Gastrocnemius medialis (tissue), 4 donors: ENCODE data around the gene NDUFAF8. TPM values are rescaled to one million over a fixed set of nuclear protein-coding genes. Genes with fewer than 3 reads are reported as not detected.
A peak's percentile ranks its signal among the peaks of the same experiment; 100 is the strongest.
"Not testable (repeated sequence)": the region's sequence is repeated elsewhere in the genome, so short reads cannot be mapped to it uniquely, and the experiment has no call there.

Experiments used
- ATAC-seq, 2 donors: fragments of 150-250 bp; one replicate each; pipeline ENCODE4 v1.9.1; 2016
- DNase-seq, 2 donors: peaks; one replicate each; pipeline ENCODE4 v3.0.0-alpha.2; 2019
- H3K27ac ChIP-seq, 4 donors: fragments of 200-600 bp; sonication (generic); 1 replicate in 1 of 4; 2 replicates in 3 of 4; pipeline ENCODE4 v1.5.1; 2016 to 2018; ENCODE audit warnings: mild to moderate bottlenecking in 2 of 4, moderate library complexity in 1 of 4
- H3K27me3 ChIP-seq, 3 donors: fragments of 200-600 bp; sonication (generic) in 2 of 3; 1 replicate in 1 of 3; 2 replicates in 2 of 3; pipeline versions ENCODE4 v1.5.1 to v1.6.0; 2016 to 2019; ENCODE audit warnings: mild to moderate bottlenecking in 1 of 3, moderate library complexity in 1 of 3
- H3K36me3 ChIP-seq, 2 donors: fragments of 200-600 bp; sonication (generic) in 1 of 2; one replicate each; pipeline ENCODE4 v1.5.1; 2017 to 2018
- H3K4me1 ChIP-seq, 2 donors: fragments of 200-600 bp; sonication (generic) in 1 of 2; one replicate each; pipeline ENCODE4 v1.5.1; 2016 to 2017; ENCODE audit warnings: mild to moderate bottlenecking in 2 of 2
- H3K4me3 ChIP-seq, 4 donors: fragments of 200-600 bp; sonication (generic) in 3 of 4; 1 replicate in 1 of 4; 2 replicates in 3 of 4; pipeline ENCODE4 v1.5.1; 2016 to 2019; ENCODE audit warnings: mild to moderate bottlenecking in 2 of 4
- H3K9me3 ChIP-seq, 3 donors: fragments of 200-600 bp; sonication (generic) in 2 of 3; 1 replicate in 1 of 3; 2 replicates in 2 of 3; pipeline ENCODE4 v1.5.1; 2016 to 2019
- CTCF ChIP-seq, 5 experiments: fragments of 450-650 bp in 3 of 5; fragments of 200-600 bp in 2 of 5; sonication (generic) in 2 of 5; IDR thresholded peaks in 4 of 5; conservative IDR thresholded peaks in 1 of 5; 1 replicate in 4 of 5; 2 replicates in 1 of 5; pipeline ENCODE4 v1.5.1; 2016 to 2019; ENCODE audit warnings: antibody characterized with exemption in 5 of 5, mild to moderate bottlenecking in 3 of 5, moderate library complexity in 3 of 5
- POLR2A ChIP-seq, 2 donors: fragments of 450-650 bp; IDR thresholded peaks; one replicate each; pipeline ENCODE4 v1.6.1; 2017; ENCODE audit warnings: antibody characterized with exemption in 2 of 2, mild to moderate bottlenecking in 2 of 2, moderate library complexity in 2 of 2
- in situ Hi-C, 4 donors: fragments of 200-750 bp; cut with MboI; loops; one replicate each; pipeline versions ENCODE4 v1.15.0 to v1.8.0; 2017; ENCODE audit warnings: low sequenced_read_pairs in 4 of 4
- intact Hi-C: fragments of 100-400 bp; cut with DNase I; formaldehyde crosslinking; loops from one replicate; pipeline ENCODE4 v1.15.1; 2023; ENCODE audit warnings: low total_unique reads
- total RNA-seq, 4 donors: library from RNA; depleted of rRNA; stranded (reverse); fragments of >200 nt; gene quantifications; one replicate each; pipeline versions ENCODE4 v1.1.0 to v1.2.3, GENCODE V29; 2016

The NDUFAF8 gene
- total RNA-seq, 4 donors from 2014 or later, result 39.4 to 700 (median 74.5) TPM

GRCh38 chr17:81221842-81222619 lies 17.1 kb upstream of the NDUFAF8 start:
- TF ChIP-seq CTCF (IDR thresholded peaks at IDR 0.05 in 4 of 5, conservative IDR thresholded peaks at IDR 0.05 in 1 of 5), result no peak
- TF ChIP-seq POLR2A (IDR thresholded peaks at IDR 0.05), result no peak
- no peak for ATAC-seq
- no peak for DNase-seq
- intact Hi-C loops, result loop anchor here (10.0 kb wide), 1 partner anchor 187 kb away; the partner anchor contains the start of gene BAIAP2
- no peak overlapping the region for H3K27ac ChIP-seq
- in situ Hi-C loops, result no loop called here
- H3K27me3 ChIP-seq, result no peaks in the 10 kb centered on the region
- H3K4me1 ChIP-seq, result peaks cover 11 to 18% of the 10 kb centered on the region in 2 donors
- no peaks in the 10 kb centered on the region for H3K9me3 ChIP-seq
- H3K4me3 ChIP-seq, result peak overlapping the region; percentile 54 to 91 (median 74)
- H3K36me3 ChIP-seq, result peaks cover 0 to 5% of the 10 kb centered on the region in 2 donors

GRCh38 chr17:81222620-81222905 lies 16.6 kb upstream of the NDUFAF8 start:
- intact Hi-C loops (loop anchor here (10.0 kb wide), 1 partner anchor 188 kb away; the partner anchor contains the start of gene BAIAP2), in situ Hi-C loops (no loop called here)
- Histone ChIP-seq H3K36me3 (peaks cover 0 to 5% of the 10 kb centered on the region in 2 donors), H3K9me3 (no peaks in the 10 kb centered on the region), H3K4me3 (peak overlapping the region; percentile 54 to 91 (median 74)), H3K4me1 (peaks cover 11 to 18% of the 10 kb centered on the region in 2 donors), H3K27me3 (no peaks in the 10 kb centered on the region), H3K27ac (peak overlapping the region in 1 of 4 donors; percentile 33)
- TF ChIP-seq POLR2A (IDR thresholded peaks at IDR 0.05), result no peak
- no peak for TF ChIP-seq CTCF (IDR thresholded peaks at IDR 0.05 in 4 of 5, conservative IDR thresholded peaks at IDR 0.05 in 1 of 5)
- ATAC-seq, result peak; percentile 5 to 6
- DNase-seq, result no peak

- ATAC-seq (peak; percentile 99), DNase-seq (peak; percentile 98 to 99)
- peak within 1 kb of the TSS in 3 of 4 donors; percentile 29 to 47 (median 47) for H3K27ac ChIP-seq
- peaks cover 0 to 5% of the 10 kb centered on the region in 2 donors for H3K36me3 ChIP-seq
- in situ Hi-C loops (no loop called here), intact Hi-C loops (loop anchor here (1.0 to 10.0 kb wide), 2 partner anchors 16 to 188 kb away; partner anchors contain the start of genes BAIAP2, NDUFAF8 and TEPSIN)
- no peaks in the 10 kb centered on the region for H3K9me3 ChIP-seq
- TF ChIP-seq POLR2A (IDR thresholded peaks at IDR 0.05) (no peak), CTCF (IDR thresholded peaks at IDR 0.05 in 4 of 5, conservative IDR thresholded peaks at IDR 0.05 in 1 of 5) (no peak)
- peak within 1 kb of the TSS; percentile 54 to 91 (median 74) for H3K4me3 ChIP-seq
- H3K27me3 ChIP-seq, result no peaks in the 10 kb centered on the region
- peaks cover 11 to 18% of the 10 kb centered on the region in 2 donors for H3K4me1 ChIP-seq
Observed at GRCh38 chr17:81222906-81223761, 16.0 kb upstream of the NDUFAF8 start, which contains the start of gene CEP131. CEP131 (minus strand) TSS chr17:81222965; CDS start chr17:81220056, 2,909 bp downstream.

- Histone ChIP-seq H3K27me3 (no peaks in the 10 kb centered on the region), H3K9me3 (no peaks in the 10 kb centered on the region), H3K4me3 (peak overlapping the region; percentile 54 to 91 (median 61)), H3K36me3 (peaks cover 0 to 5% of the 10 kb centered on the region in 2 donors), H3K27ac (peak overlapping the region in 3 of 4 donors; percentile 29 to 47 (median 47)), H3K4me1 (peaks cover 11 to 18% of the 10 kb centered on the region in 2 donors)
- ATAC-seq (no peak), DNase-seq (no peak)
- in situ Hi-C loops, result no loop called here
- intact Hi-C loops, result loop anchor here (1.0 to 10.0 kb wide), 2 partner anchors 16 to 189 kb away; partner anchors contain the start of genes BAIAP2, NDUFAF8 and TEPSIN
- TF ChIP-seq POLR2A (IDR thresholded peaks at IDR 0.05) (no peak), CTCF (IDR thresholded peaks at IDR 0.05 in 4 of 5, conservative IDR thresholded peaks at IDR 0.05 in 1 of 5) (no peak)
Observed at GRCh38 chr17:81223762-81224130, 15.4 kb upstream of the NDUFAF8 start.

- not testable (repeated sequence) for H3K27me3 ChIP-seq, H3K27ac ChIP-seq, DNase-seq, H3K9me3 ChIP-seq, ATAC-seq, H3K4me3 ChIP-seq, H3K4me1 ChIP-seq
- peaks cover 0 to 36% of the 10 kb centered on the region in 2 donors for H3K36me3 ChIP-seq
- in situ Hi-C loops, result loop anchor here in 1 of 4 donors (25.0 kb wide), 1 partner anchor 90 kb away; no protein-coding TSS in a partner anchor
- intact Hi-C loops, result loop anchor here (10.0 kb wide), 1 partner anchor 193 kb away; the partner anchor contains the start of gene BAIAP2
Observed at GRCh38 chr17:81227630-81228029, 11.5 kb upstream of the NDUFAF8 start.
